Stimulated activated naive CD4-positive, alpha-beta T cell treated with Interleukin-2 at 50 U/mL for 16 hours (primary cell): ENCODE results near the gene SEPTIN1.

ENCODE experiments used
- DNase-seq: peaks from one replicate; lab custom pipeline; 2025; lab: John Stamatoyannopoulos, UW

SEPTIN1 gene

DNA sequence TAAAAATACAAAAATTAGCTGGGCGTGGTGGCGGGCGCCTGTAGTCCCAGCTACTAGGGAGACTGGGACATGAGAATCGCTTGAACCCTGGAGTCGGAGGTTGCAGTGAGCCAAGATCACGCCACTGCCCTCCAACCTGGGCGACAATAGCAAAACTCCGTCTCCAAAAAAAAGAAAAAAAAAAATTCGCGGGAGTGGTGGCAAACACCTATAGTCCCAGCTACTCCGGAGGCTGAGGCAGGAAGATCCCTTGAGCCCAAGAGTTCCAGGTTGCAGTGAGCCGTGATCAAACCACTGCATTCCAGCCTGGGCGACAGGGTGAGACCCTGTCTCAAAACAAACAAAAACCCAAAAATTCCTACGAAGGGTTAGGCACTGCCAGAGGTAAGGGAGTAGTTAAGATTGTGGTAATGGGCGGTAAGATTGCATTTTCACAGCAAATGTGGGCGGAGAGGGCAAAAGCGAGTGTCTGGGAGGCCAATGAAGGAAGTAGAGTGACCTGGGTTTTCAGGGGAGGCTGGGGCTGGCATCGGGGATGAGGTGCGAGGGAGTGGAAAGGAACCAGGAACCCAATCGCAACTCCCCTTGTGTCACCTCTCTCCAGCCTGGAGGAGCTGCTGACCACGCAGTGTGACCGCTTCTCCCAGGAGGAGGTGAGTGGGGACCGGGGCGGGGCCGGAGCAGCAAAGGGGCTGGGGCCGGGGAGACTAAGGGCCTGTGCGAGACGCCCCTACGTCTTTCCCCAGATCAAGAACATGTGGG, 5.1 kb downstream of the SEPTIN1 start:
- DNase-seq = no peak

GRCh38 chr16:30376461-30376902, 5.9 kb downstream of the SEPTIN1 start:
- DNase-seq = no peak

- no peak for DNase-seq
Measured at GRCh38 chr16:30375864-30376263, 6.5 kb downstream of the SEPTIN1 start.

GRCh38 chr16:30374538-30374937, 7.8 kb downstream of the SEPTIN1 start, which contains the start of gene MYL11:
MYL11 (plus strand) TSS chr16:30374802; CDS start chr16:30374858, 56 bp downstream.
- DNase-seq = no peak

DNA sequence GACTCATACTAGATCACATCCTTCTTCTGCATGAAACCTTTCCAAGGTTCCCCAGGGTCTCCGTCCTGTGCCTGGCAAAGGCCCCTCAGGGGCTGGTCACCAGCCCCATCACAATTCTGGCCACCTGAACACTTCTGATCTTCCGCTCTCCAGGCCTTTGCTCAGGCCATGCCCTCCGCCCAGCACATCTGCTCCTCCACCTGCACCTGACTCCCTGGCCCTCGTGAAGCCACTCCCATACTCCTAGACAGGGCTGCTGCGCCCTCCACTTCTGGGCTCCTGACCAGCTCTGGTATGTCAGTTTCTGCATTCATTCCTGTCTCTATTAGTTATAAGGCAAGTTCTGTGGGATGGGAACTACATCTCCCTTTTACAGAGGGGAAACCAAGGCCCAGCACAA, 9.6 kb downstream of the SEPTIN1 start:
- no peak for DNase-seq

DNA sequence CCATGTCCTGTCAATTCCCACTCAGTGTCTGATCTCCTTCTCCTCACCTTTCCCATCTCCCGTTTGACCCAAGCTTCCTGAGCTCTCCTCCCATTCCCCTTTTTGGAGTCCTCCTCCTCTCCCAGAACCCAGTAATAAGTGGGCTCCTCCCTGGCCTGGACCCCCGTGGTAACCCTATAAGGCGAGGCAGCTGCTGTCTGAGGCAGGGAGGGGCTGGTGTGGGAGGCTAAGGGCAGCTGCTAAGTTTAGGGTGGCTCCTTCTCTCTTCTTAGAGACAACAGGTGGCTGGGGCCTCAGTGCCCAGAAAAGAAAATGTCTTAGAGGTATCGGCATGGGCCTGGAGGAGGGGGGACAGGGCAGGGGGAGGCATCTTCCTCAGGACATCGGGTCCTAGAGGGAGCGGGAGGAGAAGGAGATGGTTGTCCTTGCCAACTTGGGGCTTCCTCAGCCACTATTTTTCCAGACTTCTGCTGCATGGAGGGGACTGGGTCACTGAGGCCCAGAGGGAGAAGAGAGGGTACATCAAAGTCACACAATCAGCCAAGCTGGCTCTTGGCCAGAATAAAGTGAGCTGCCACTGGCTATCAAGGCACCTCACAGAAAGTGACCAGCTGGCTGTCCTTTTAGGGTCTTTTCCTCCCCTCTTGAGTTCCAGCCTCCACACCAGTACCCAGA, 10.2 kb downstream of the SEPTIN1 start:
- no peak for DNase-seq

- DNase-seq = no peak
Measured at GRCh38 chr16:30371248-30371816, 11.0 kb downstream of the SEPTIN1 start.

DNA sequence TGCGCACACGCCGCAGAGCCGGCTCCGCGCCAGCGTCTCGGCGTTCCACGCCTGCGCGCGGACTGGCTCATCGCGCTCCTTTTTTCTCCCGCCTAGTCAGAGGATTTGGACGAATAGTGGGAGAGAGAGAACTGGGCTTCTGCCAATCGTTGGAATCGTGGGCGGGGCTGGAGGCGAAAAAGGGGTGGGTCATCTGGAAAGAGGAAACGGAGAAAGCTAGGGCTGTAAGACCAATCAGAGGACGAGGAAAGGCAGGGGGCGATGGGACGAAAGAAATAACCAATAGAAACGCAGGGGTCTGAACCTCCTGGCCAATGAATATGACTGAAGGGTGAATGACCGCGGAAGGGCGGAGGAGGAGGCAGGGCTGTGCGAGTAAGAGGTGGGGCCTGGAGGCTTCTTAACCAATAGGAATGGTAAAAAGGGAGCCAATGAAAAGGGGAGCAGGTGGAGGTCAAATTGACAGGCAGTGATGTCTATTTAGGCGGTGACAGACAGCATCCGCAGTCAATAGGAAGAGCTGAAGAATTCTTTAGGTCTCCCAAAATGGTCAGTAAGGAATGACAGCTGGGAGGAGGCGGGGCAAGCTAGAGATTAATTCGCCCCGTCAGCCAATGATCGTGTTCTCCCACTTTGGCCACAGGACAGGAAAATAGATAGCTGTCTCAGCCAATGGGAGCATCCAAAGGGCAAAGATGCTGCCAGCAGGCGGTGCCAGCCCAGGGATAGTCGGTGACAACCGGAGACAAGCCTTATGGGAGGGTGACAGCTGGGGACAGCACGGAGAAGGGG, 11.7 kb downstream of the SEPTIN1 start, which contains the start of gene TBC1D10B:
Gene TBC1D10B (minus strand): TSS at position 39 of the 792 bp plus-strand sequence. CDS start 311 bp downstream, outside the sequence.
- peak; percentile 99 for DNase-seq

DNA sequence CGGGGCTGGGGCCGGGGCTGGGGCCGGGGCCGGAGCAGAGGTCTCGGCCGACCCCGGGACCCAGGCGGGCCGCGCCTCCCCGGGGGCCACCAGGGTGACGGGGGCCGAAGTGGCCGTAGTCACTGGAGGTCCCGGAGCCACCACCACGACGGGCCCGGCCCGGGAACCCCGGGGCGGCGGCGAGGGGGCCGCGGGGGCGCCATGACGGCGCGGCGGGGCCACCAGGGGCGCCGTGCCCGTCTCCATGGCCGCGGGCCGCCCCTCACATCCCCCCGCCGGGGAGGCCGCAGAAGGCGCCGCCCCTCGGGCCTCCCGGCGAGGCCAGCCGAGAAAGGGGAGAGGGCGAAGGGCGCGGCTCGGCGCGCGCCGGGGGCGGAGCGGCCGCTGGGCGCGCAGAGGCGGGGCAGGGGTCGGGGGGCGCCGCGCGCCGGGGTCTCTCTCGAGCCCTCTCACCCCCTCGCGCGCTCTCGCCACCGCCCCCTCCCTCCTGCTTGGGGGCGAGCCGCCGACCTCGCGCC, 12.4 kb downstream of the SEPTIN1 start:
- DNase-seq = no peak

DNA sequence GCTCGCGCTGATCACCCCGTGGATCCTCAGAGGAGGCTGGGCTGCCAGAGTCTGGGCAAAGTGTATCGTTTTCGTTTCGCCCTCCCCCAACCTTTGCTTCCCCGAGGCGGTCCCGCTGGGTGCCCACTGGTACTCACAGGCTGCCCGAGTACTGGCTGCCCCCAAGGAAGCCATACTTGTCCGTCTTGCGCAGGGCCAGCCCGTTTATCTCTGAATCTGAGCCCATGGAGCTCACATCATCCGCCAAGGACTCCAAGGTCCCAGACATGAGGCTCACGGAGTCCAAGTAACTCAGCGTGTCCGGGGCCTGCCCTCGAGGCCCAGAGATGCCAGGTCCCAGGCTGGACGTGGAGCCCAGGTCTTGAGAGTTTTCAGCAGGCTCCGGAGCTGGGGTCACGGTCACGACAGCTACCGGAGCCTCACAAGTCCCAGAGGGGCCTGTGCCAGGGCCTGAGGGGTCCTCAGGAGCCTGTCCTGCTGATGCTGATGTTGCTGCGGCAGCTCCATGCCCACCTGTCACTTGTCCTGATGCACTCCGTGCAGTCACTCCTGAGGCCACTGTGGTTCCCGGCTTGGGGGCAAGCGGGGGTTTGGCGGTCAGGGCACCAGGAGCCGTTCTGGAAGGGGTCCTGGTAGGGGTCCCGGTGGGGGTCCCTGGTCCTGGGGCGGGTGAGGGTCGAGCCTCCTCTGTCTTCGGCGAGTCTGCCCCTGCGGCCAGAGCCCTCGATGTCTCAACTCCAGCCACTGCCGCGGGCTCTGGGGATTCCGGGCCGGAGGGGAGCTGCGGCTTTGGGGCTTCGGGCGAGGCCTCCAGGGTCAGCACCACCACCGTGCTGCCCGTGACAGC, 13.0 kb downstream of the SEPTIN1 start:
- peak; percentile 8 for DNase-seq

DNA sequence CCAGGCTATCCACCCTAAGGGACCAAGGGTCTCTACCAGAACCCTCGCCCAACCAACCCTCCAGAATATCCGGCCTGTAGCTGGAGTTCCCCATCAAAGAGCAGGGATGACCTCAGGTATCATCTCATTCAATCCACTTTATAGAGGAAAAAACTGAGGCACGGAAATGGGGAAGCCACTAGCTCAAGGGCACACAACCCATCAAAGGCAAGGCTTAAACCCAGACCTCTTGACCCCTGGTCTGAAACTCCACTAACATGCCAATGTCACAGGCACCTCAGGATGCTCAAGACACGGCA, 13.6 kb downstream of the SEPTIN1 start:
- DNase-seq = no peak

- no peak for DNase-seq
Measured at GRCh38 chr16:30368122-30368791, 14.1 kb downstream of the SEPTIN1 start.

GRCh38 chr16:30367349-30368009, 14.9 kb downstream of the SEPTIN1 start:
- no peak for DNase-seq

GRCh38 chr16:30366511-30366910, 15.8 kb downstream of the SEPTIN1 start:
- DNase-seq = no peak

GRCh38 chr16:30365200-30365599, 17.2 kb downstream of the SEPTIN1 start:
- DNase-seq = no peak

DNA sequence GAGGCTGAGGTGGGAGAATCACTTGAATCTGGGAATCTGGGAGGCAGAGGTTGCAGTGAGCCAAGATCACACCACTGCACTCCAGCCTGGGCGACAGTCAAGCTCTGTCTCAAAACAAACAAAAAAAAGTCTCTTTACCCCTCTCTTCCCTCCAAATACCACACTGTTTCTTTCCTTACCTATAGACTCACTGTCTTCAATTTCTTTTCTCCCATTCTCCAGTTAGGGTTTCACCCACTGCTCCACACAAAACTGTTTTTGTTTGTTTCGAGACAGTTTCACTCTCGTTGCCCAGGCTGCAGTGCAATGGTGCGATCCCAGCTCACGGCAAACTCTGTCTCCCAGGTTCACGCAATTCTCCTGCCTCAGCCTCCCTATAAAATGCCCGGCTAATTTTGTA, 21.2 kb downstream of the SEPTIN1 start:
- no peak for DNase-seq

DNA sequence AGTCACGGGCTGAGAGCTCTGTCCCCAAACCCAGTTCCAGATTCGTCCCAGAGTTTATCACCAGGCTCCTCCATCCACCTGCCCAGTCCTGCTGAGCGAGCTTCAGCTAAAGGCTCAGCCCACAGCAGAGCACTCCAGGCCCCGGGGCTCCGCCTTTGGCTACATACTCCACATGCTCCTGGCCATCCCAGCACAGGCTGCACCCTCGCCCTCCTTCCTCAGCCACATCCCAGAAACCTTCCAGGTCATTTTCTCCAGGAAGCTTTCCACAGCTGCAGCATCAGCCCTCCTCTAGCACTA, 22.5 kb downstream of the SEPTIN1 start:
- no peak for DNase-seq

GRCh38 chr16:30358990-30359870, 23.1 kb downstream of the SEPTIN1 start:
- no peak for DNase-seq

GRCh38 chr16:30358577-30358936, 23.8 kb downstream of the SEPTIN1 start:
- no peak for DNase-seq
